GM19351 (cell line): ENCODE results near the gene SLC5A11.
"Not testable (repeated sequence)": the region's sequence is repeated elsewhere in the genome, so short reads cannot be mapped to it uniquely, and the experiment has no call there.

ENCODE experiments used
- ATAC-seq: cut with Tn5 transposase; IDR thresholded peaks from one replicate; pipeline ENCODE4 v1.9.1; 2021; ENCODE audit warnings: mild to moderate bottlenecking, moderate library complexity; ENCODE audit not compliant: unreplicated experiment

The SLC5A11 gene

DNA sequence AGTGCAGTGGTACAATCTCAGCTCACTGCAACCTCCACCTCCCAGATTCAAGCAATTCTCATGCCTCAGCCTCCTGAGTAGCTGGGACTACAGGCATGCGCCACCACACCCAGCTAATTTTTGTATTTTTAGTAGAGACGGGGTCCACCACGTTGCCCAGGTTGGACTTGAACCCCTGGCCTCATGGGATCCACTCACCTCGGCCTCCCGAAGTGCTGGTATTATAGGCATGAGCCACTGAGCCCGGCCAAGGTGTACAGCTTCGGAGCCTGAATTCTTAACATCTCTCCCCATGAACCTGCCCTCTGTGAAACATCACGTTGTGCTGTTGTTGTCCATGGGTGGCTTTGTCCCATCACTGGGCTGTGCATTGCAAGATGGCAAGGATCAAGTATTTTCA, 11.1 kb downstream of the SLC5A11 start:
- not testable (repeated sequence) for ATAC-seq

DNA sequence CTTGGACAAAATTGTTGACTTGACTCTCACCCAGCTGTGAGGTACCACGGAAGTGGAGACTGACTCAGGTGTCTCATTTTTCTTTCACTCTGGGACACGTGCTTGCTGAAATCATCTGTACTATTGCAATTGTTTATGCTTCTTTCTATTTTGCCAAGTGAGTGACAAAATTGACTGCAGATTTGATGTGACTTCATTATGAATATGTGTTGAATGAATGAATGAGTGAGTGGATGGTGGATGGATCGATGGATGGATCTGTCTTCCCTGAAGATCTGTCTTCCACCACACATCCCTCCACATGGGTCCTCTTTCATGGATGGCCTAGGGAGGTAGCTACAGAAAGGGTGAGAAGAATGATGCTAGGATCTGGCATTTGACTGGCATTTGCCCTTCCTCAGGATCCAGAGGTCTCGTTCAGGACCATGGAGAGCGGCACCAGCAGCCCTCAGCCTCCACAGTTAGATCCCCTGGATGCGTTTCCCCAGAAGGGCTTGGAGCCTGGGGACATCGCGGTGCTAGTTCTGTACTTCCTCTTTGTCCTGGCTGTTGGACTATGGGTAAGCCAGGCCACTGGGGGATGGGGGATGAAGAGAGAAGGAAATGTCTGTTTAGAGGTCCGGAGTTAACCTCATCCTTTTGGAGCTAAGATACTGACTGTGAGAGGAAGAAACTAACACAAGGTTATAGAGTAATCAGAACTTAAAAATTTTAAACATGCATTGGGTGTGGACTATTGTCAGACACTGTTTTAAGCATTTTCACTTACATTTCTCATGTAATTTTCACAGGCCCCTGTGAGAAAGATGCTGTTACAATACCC, 12.7 kb downstream of the SLC5A11 start:
- no peak for ATAC-seq

DNA sequence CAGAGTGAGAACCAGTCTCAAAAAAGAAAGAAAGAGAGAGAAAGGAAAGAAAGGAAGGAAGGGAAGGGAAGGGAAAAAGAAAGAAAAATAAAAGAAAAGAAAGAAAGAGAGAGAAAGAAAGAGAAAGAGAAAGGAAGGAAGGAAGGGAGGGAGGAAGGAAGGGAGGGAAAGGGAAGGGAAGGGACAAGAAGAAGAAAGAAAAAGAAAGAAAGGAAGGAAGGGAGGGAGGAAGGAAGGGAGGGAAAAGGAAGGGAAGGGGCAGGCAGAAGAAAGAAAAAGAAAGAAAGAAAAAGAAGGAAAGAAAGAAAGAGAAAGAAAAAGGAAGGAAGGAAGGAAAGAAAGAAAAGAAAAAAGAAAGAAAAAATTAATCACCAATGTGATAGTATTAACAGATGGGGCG, 15.7 kb downstream of the SLC5A11 start:
- ATAC-seq, result no peak

DNA sequence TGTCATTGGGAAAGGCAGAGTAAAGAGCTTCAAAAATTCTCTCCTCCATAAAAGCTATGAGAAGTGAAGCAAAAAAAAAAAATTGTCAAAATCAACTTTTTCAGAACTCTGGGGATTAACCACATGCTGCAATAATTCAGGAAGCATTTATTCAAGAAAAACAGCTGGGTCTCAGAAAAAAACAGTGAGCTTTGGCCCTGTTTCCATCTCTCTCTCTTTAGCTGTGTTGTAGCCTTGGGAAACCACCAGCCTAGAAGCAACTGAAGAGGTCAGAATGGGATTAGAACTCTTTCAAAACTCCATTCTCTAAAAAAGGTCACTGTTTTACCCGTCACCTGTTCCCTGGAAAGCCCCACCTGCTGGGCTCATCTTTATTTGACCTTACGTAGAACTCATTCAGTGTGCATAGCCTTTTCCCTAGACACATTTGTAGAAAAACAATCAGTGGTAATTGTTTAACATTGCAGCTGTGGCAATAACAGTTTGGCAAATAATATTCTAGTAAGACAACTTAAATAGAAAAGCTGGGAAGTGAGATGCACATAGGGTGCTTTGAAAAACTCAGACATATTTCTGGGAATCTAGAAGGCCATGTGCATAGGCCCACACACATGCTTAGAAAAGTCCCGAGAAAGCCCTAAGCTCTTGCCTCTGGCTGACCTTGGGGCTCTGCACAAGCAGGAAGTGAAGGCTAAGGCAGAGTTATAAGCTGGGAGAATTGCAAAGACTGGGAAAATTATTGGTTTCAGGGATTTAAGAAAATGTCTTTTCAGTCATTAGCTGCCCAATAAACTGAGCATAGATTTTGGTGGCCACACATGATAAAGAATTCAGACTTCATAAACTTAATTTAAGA, 18.0 kb downstream of the SLC5A11 start:
- ATAC-seq, result no peak

DNA sequence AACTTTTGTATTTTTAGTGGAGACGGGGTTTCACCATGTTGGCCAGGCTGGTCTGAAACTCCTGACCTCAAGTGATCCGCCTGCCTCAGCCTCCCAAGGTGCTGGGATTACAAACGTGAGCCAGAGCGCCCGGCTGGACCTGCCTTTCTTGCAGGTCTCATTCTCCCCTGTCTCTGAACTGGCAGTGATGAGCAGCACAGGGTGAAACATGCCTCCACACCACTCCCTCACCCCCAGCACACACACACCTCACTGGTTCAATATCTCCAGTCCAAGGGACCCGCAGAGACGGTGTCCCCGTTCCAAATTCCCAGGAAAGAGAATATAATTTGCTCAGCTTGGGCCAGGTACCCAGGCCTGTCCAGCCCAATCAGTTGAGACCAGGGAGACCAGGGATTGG, 23.3 kb downstream of the SLC5A11 start:
- ATAC-seq, result no peak

DNA sequence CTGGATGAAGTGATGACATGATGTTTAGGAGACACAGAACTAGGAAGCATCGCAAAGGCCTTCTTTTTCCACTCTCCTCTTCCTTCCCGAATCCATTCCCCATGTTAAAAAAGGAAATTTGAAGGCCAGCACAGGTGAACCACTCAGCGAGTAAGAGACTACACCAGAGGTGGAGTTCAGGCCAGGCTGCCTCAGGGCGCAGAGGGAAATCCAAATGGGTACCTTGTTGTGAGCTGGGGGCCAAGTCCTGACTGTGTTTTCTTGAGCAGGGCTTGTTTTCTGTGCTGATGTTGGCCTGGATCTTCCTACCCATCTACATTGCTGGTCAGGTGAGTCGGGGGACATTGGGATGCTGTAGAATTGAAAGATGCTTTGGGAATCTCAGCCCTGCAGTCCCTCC, 26.1 kb downstream of the SLC5A11 start:
- ATAC-seq, result no peak

DNA sequence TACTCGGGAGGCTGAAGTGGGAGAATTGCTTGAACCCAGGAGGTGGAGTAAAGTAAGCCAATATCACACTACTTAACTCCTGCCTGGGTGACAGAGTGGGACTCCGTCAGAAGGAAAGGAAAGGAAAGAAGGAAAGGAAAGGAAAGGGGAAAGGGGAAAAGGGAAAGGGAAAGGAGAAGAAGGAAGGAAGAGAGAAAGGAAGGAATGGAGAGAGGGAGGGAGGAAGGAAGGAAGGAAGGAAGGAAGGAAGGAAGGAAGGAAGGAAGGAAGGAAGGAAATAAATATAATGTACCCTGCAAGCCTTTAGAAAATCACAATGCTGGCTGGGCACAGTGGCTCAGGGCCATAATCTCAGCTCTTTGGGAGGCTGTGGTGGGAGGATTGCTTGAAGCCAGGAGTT, 27.3 kb downstream of the SLC5A11 start:
- no peak for ATAC-seq

DNA sequence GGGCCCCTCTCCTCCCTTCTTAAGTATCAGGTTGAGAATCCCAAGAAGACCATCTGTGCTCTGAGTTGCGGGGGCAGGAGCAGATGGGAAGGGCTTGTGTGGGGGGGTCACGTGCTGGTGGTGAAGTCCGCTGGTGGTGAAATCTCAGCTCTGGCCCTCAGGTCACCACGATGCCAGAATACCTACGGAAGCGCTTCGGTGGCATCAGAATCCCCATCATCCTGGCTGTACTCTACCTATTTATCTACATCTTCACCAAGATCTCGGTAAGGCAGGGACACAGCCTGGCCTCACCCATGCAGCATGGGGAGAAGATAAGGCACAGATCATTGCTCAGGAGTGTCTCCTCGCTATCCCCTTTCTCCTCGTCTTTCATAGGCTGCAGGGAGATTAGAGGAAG, 29.7 kb downstream of the SLC5A11 start:
- no peak for ATAC-seq

DNA sequence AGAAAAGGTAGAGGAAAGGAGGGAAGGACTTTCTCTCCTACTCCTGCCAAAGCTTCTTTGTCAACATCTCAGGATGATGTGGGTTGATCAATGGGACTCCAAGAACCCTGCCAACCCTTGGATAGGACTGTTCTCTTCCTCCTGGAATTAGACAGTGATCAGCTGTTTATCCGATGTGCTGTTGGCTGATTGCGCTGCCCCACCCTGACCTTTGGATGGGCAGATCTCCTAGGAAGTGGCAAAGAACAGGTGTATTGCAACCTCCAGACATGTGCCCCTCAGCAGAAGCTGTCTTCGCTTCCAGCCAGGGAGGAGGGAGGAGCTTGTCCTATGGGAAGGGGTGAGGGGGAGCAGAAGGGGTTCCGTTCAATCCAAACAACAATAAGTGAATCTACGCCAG, 30.5 kb downstream of the SLC5A11 start:
- no peak for ATAC-seq

DNA sequence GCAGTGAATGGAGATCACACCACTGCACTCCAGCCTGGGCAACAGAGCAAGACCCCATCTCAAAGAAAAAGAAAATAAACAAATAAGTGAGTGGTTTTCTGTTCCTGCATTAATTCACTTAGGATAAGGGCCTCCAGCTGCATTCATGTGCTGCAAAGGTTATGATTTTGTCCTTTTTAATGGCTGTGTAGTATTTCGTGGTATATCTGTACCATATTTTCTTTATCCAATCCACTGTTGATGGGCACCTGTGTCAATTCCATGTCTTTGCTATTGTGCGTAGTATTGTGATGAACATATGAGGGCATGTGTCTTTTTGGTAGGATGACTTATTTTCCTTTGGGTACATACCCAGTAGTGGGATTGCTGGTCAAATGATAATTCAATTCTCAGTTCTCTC, 33.9 kb downstream of the SLC5A11 start:
- no peak for ATAC-seq

DNA sequence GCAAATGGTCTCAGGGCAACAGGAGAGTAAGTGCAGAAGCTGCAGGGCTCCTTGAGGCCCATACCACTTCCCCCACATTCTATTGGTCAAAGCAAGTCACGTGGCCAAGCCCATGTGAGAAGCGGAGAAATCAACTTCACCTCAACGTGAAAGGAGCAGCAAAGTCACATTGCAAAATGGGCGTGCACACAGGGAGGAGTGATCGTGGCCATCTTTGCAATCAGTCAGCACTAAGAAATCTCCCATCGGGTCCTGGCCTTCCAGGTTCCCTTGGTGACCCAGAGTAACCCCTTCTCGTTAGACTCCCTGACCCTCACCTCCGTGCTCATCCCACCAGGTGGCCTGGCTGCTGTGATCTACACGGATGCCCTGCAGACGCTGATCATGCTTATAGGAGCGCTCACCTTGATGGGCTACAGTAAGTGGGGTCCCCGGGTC, 38.0 kb downstream of the SLC5A11 start:
- ATAC-seq, result no peak

DNA sequence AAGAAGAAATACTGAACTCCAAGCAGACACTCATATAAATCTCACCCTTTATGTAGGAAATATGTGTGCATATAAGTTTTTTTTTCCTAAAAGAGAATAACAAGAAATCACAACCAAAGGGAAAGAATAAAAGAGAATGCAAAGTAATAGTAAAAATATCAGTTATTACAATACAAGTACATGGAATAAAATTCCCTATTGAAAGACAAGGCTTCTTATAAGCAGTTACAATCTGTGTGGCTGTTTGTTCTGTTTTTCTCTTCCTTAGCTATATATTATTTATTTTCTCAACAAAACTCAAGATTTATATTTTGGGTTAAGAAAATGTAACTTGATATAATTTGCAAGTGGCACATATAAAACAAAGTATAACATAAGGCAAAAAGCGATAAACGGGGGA, 41.7 kb downstream of the SLC5A11 start:
- ATAC-seq, result no peak

DNA sequence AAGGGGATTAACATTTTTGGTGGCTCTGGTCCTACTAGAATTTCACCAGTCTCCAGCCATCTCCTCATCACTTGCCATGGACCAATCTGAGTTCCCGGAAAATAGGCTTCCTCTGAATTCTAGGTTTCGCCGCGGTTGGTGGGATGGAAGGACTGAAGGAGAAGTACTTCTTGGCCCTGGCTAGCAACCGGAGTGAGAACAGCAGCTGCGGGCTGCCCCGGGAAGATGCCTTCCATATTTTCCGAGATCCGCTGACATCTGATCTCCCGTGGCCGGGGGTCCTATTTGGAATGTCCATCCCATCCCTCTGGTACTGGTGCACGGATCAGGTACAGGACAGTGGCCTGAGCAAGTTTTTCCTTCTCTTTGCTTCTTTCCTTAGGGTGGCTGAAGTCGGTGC, 45.0 kb downstream of the SLC5A11 start:
- ATAC-seq, result no peak

DNA sequence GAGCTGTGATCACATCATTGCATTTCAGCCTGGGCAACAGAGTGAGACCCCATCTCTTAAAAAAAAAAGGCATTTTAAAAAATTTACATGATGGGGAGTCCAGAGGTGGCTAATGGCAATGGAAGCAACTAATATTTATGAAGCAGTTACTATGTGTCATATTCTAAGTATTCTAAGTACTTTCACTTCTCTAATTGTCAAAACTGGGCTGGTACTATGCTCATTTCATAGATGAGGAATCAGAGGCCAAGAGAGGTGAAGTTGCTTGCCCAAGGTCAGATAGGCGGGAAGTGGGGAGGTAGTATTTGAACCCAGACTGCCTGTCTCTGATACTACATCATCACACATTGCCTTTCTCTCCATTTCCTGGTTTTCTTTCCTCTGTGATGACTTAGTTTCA, 50.7 kb downstream of the SLC5A11 start:
- no peak for ATAC-seq

DNA sequence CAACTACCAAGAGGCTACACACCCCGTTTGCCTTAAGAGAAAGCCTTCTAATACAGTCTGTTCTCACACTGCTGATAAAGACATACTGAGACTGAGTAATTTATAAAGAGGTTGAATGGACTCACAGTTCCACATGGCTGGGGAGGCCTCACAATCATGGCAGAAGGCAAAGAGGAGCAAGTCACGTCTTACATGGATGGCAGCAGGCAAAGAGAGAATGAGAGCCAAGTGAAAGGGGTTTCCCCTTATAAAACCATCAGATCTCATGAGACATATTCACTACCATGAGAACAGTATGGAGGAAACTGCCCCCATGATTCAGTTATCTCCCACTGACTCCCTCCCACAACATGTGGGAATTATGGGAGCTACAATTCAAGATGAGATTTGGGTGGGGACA, 51.8 kb downstream of the SLC5A11 start:
- ATAC-seq, result not testable (repeated sequence)

DNA sequence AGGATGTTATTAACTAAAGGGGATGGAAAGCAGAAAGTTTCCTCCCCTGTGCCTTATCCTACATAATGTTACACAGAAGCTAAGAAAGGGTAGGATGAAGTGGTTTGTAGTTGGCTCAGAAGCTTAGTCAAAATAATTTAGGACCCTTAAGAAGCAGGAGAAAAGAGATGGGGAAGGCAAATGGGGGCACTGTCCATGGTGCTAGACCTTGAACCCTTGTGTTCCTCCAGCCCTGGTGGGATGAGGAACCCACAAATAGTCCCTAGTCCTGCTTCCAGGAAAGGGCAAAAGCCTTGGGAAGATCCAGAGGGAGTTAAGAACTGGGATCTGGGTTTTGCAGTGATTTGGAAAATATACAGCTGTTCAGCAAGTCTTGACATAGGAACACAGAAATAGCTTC, 54.5 kb downstream of the SLC5A11 start:
- ATAC-seq, result no peak

DNA sequence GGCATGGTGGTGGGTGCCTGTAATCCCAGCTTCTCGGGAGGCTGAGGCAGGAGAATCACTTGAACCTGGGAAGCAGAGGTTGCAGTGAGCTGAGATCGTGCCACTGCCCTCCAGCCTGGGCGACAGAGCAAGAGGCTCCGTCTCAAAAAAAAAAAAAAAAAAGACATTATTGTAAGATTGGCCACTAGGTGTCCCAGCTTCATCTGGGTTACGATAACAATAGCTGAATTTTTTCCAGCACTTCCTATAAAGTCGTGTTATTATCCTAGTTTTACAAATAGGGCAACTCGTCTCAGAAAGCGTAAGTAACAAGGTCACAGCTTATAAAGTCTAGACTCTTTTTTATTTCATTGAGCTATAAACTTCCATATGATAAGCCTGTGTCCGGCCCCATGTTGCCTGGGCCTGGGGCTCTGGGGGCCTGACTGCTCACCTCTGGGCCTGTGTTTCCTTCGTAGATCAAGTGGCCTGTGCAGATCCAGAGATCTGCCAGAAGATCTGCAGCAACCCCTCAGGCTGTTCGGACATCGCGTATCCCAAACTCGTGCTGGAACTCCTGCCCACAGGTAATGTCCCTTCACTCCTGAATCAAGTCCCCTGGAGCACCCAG, 60.5 kb downstream of the SLC5A11 start:
- ATAC-seq, result no peak

DNA sequence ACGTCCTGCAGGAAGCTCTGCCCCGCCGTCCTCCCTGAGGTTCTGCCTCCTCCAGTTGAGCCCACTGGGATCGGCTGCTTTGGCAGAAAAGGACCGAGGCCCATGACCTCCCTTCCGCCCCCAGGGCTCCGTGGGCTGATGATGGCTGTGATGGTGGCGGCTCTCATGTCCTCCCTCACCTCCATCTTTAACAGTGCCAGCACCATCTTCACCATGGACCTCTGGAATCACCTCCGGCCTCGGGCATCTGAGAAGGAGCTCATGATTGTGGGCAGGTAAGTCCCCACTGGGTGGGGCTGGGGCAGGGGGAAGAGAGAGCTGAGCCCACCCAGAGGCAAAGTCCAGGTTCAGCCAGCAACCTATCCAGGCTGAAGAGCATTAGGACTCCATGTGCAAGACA, 61.1 kb downstream of the SLC5A11 start:
- no peak for ATAC-seq

DNA sequence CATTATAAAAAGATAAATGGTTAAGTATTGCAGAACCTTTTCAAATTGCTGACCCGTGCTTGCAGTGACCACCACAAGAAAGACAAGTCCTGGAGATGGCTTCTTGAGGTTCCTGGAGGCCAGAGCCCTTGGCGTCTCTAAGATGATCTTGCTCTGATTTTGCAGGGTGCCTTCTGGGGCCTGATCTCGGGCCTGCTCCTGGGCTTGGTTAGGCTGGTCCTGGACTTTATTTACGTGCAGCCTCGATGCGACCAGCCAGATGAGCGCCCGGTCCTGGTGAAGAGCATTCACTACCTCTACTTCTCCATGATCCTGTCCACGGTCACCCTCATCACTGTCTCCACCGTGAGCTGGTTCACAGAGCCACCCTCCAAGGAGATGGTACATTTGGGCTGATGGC, 63.0 kb downstream of the SLC5A11 start:
- ATAC-seq, result no peak

DNA sequence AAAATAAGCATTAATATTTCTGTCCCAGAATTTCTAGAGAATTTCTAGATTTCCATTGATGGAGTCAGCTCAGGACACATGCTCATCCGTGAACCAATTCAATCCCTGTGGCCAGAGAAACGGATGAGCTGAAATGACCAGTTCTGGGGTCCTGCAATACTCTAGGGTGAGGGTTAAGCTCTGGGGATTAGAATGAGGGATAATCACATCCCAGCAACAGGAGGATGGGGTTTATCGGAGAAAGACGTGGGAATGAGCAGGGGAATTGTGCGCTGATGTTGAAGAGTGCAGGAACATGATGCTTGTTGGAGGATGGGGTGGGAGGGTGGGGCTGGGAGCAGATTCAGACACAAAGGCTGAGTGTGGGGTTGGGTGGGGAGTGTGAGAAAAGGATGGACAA, 64.1 kb downstream of the SLC5A11 start:
- no peak for ATAC-seq

DNA sequence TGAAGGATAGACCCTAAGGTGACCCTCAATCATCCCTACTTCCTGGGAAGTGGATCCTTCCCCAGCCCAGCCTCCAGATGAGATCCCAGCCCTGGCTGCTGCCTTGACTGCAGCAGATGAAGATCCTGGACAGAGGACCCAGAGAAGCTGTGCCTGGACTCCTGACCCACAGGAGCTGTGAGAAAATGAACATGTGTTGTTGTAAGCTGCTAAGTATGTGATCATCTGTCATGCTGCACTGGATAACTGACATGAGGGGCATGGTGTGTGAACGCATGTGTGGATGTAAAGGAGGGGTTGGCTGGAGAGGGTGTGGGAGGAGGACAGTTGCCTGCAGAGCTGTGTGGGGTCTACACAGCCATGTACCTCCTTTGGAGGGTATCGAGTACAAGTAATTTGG, 69.3 kb downstream of the SLC5A11 start:
- no peak for ATAC-seq

DNA sequence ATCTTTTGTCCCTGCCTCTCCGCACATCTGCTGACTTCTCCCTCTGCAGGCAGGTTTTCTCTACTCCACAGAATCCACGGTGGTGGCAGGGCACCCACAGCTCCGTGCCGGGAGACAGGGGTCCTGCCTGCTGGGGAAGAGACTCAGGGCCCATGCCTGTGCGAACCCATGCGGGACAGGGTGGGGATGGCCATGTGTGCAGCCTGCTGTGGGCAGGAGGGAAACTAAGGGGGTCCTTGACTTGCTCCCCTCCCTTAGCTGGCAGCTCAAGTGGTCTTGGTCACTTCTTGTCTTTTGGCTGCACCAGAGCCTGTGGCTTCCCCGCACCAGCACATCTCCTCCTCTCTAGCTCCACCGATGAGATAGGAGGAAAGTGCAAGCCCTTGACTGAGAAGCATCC, 69.8 kb downstream of the SLC5A11 start:
- no peak for ATAC-seq
